ENCODE measurements around the gene ZNF154. TPM values are rescaled to one million over a fixed set of nuclear protein-coding genes. Genes with fewer than 3 reads are reported as not detected.

The ZNF154 gene
- total and polyA plus RNA-seq, 7 donors = under 0.01 to 8.4 (median 6.8) TPM; not detected in 1

GRCh38 chr19:57686727-57687126 lies 22.3 kb downstream of the ZNF154 start:
- intact Hi-C loops (cut with DNase I) = no loop called here
- Histone ChIP-seq H3K36me3 (peaks cover 0 to 53% (median 35%) of the 10 kb centered on the region in 4 donors), H3K27ac (no peak overlapping the region), H3K27me3 (no peaks in the 10 kb centered on the region), H3K4me1 (peaks cover 0 to 18% (median 12%) of the 10 kb centered on the region in 4 donors), H3K9me3 (peaks cover 23 to 71% (median 44%) of the 10 kb centered on the region in 4 donors), H3K4me3 (no peak overlapping the region)
- peak; percentile 12 for DNase-seq
- TF ChIP-seq EP300 (IDR thresholded peaks at IDR 0.05) = no peak
- TF ChIP-seq CTCF (IDR thresholded peaks at IDR 0.05) = no peak
- TF ChIP-seq POLR2AphosphoS5 (IDR thresholded peaks at IDR 0.05) = no peak
- TF ChIP-seq POLR2A (IDR thresholded peaks at IDR 0.05) = no peak
- WGBS, 2 donors = 97 to 99% methylated on average over 3 of the region's 3 CpGs

- H3K4me1 ChIP-seq = peaks cover 0 to 18% (median 12%) of the 10 kb centered on the region in 4 donors
- peak; percentile 61 for DNase-seq
- intact Hi-C loops (cut with DNase I) = no loop called here
- 5 to 8% methylated on average over 19 of the region's 19 CpGs for WGBS, 2 donors
- H3K4me3 ChIP-seq = peak overlapping the region; percentile 76 to 86 (median 82)
- peaks cover 0 to 39% (median 32%) of the 10 kb centered on the region in 4 donors for H3K36me3 ChIP-seq
- no peaks in the 10 kb centered on the region for H3K27me3 ChIP-seq
- TF ChIP-seq POLR2AphosphoS5 (IDR thresholded peaks at IDR 0.05) (no peak), CTCF (IDR thresholded peaks at IDR 0.05) (no peak), POLR2A (IDR thresholded peaks at IDR 0.05) (no peak), EP300 (IDR thresholded peaks at IDR 0.05) (no peak)
- H3K9me3 ChIP-seq = peaks cover 6 to 37% (median 22%) of the 10 kb centered on the region in 4 donors
- H3K27ac ChIP-seq = peak overlapping the region; percentile 18 to 72 (median 56)
Observed at GRCh38 chr19:57682226-57682766, 26.7 kb downstream of the ZNF154 start.

GRCh38 chr19:57675881-57676280 lies 33.1 kb downstream of the ZNF154 start:
- Histone ChIP-seq H3K4me3 (no peak overlapping the region), H3K27me3 (no peaks in the 10 kb centered on the region), H3K36me3 (no peaks in the 10 kb centered on the region), H3K27ac (no peak overlapping the region), H3K4me1 (no peaks in the 10 kb centered on the region), H3K9me3 (peaks cover 0 to 3% (median 0%) of the 10 kb centered on the region in 4 donors)
- intact Hi-C loops (cut with DNase I) = no loop called here
- 71 to 80% methylated on average over 2 of the region's 2 CpGs for WGBS, 2 donors
- TF ChIP-seq POLR2AphosphoS5 (IDR thresholded peaks at IDR 0.05) (no peak), CTCF (IDR thresholded peaks at IDR 0.05) (no peak), EP300 (IDR thresholded peaks at IDR 0.05) (no peak), POLR2A (IDR thresholded peaks at IDR 0.05) (no peak)
- no peak for DNase-seq

GRCh38 chr19:57672466-57672865 lies 36.5 kb downstream of the ZNF154 start:
- Histone ChIP-seq H3K4me3 (no peak overlapping the region), H3K27me3 (no peaks in the 10 kb centered on the region), H3K27ac (no peak overlapping the region), H3K9me3 (peaks cover 0 to 3% (median 0%) of the 10 kb centered on the region in 4 donors), H3K36me3 (no peaks in the 10 kb centered on the region), H3K4me1 (no peaks in the 10 kb centered on the region)
- intact Hi-C loops (cut with DNase I) = no loop called here
- WGBS, 2 donors = 77 to 79% methylated on average over 4 of the region's 4 CpGs
- DNase-seq = no peak
- no peak for TF ChIP-seq CTCF (IDR thresholded peaks at IDR 0.05)
- no peak for TF ChIP-seq POLR2A (IDR thresholded peaks at IDR 0.05)
- no peak for TF ChIP-seq POLR2AphosphoS5 (IDR thresholded peaks at IDR 0.05)
- no peak for TF ChIP-seq EP300 (IDR thresholded peaks at IDR 0.05)
